Coronary artery (tissue), 2 donors: ENCODE results near the gene STX18.

Experiments used
- DNase-seq: peaks from one replicate; pipeline ENCODE4 v3.0.0-alpha.2; 2017; ENCODE audit warnings: low spot score
- H3K27ac ChIP-seq, 2 donors: fragments of 200-600 bp; sonication (generic); one replicate each; pipeline ENCODE4 v1.5.1; 2016 to 2019
- H3K4me3 ChIP-seq: fragments of 200-600 bp; sonication (generic); 2 replicates; pipeline ENCODE4 v1.5.1; 2016; ENCODE audit warnings: mild to moderate bottlenecking, moderate library complexity
- TF ChIP-seq, protein P1 (sequence below): fragments of 200-600 bp; sonication (generic); IDR thresholded peaks from one replicate; pipeline ENCODE4 v1.5.1; 2019; ENCODE audit warnings: antibody characterized with exemption

The STX18 gene

DNA sequence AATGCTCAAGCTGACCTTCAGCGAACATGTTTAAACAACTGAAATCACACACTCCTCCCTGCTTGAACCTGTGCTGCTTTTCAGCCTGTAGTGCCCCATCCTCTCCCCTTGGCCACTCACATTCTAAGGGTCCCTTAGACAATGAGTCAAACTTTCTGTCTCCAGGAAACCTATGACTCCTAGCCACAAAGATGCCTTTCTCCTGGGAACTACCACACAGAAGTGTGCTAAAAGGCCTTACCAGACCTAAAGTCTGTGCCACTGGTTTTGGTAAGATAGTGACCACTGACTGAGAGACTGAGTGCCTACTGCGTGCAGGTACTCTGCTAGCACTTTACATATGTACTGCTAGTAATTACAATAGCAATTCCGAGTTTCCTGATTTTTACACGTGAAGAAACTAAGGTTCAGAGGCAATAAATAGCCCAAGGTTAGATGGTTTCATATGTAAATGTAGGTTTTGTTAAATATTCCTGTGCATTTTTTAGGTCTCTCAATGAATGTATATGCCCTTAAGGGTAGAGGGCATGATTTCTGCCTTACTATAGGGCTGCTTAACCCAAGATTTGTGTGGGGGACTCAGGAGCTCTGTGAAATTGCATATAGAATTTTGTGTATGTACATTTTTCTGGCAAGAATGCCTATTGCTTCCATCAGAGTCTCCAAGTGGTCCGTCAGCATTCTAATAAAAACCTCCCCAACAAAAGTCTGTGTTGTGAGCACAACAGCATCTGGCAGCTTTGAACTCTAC is 83.9 kb downstream of the STX18 start:
- TF ChIP-seq, protein P1, sequence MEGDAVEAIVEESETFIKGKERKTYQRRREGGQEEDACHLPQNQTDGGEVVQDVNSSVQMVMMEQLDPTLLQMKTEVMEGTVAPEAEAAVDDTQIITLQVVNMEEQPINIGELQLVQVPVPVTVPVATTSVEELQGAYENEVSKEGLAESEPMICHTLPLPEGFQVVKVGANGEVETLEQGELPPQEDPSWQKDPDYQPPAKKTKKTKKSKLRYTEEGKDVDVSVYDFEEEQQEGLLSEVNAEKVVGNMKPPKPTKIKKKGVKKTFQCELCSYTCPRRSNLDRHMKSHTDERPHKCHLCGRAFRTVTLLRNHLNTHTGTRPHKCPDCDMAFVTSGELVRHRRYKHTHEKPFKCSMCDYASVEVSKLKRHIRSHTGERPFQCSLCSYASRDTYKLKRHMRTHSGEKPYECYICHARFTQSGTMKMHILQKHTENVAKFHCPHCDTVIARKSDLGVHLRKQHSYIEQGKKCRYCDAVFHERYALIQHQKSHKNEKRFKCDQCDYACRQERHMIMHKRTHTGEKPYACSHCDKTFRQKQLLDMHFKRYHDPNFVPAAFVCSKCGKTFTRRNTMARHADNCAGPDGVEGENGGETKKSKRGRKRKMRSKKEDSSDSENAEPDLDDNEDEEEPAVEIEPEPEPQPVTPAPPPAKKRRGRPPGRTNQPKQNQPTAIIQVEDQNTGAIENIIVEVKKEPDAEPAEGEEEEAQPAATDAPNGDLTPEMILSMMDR, result no peak
- DNase-seq, result no peak
- no peak overlapping the region for H3K4me3 ChIP-seq
- no peak overlapping the region for H3K27ac ChIP-seq

DNA sequence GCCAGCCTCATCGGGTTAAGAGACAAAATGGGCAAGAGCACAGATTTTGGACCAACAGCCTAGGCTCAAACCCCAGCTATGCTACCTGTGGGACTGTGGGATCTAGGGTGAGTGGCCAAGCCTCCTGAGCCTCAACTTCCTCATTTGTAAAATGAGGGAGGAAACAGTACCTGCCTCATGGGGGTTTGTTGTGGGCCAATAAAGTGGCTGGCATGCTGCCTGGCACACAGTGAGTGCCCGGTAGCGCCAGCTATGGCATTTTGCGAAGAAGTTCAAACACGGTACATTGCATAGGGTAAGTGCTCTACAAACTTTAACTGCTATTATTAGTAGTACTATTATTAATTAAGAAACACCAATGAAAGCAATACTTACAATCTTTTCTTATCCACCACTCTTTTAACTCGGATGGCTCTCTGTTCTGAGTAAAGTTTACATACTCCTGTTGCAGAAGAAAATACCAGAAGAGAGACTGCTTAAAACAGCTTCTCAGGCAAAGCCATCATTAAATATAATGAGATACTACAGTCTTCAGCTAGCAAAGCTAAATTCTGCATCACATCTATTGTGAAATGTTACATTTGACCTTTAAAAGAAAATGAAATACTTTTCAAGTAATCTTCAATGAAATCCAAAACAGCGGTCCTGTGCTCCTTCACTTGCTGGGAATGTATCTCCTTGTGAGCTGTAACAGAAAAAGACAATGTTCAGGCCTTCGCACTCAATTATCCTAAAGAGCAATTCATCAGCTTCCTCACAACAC is 84.9 kb downstream of the STX18 start:
- Histone ChIP-seq H3K27ac (no peak overlapping the region), H3K4me3 (no peak overlapping the region)
- TF ChIP-seq, protein P1, result no peak
- no peak for DNase-seq

DNA sequence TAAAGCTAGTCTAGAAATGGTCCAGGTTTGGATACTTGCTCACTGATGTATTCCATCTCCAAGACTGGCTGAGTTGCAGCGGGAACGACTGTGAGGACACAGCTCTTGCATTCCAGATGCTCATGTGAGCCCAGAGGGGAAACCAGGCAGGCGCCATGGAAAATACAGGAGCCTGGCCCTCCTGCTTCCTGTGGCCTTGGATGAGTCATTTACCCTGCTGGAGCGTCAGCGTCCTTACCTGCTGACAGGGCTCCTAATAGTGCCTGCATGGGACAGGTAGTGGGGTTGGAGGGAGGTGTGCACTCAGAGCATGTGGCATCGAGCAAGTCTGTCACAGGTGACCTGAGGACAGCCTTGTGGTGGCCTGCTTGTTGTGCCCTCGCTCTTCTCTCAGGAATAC is 85.5 kb downstream of the STX18 start:
- TF ChIP-seq, protein P1, result no peak
- Histone ChIP-seq H3K4me3 (no peak overlapping the region), H3K27ac (no peak overlapping the region)
- DNase-seq, result no peak

DNA sequence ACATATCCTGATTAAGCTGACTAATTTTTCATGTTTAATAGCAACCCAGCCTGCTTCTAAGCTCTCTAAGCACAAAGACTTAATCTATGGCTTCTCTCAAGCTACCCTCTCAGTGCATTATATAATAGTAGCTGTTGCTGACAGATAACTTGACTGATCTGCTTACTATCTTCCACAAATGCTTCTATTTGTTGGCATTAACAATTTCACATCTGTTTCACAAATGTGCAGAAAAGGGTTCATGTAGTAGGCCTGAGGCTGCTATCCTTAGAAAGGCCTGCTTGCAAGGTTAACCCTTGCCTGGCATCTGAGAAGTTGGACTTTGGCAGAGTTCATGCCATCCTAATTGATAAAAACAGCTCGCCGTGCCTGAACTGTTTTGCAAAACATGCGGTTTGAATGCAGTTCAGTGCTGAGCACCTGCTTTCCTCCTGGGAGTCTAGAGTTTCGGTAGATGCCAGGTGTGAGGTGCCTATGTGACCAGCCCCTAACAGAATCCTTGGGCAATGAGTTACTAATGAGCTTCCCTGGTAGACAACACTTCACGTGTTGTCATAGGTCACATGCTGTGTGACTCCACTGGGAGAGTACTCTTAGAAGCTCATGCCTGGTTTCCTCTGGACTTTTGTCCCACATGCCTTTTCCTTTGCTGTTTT is 86.5 kb downstream of the STX18 start:
- TF ChIP-seq, protein P1, result no peak
- no peak overlapping the region for H3K27ac ChIP-seq
- DNase-seq, result no peak
- H3K4me3 ChIP-seq, result no peak overlapping the region

DNA sequence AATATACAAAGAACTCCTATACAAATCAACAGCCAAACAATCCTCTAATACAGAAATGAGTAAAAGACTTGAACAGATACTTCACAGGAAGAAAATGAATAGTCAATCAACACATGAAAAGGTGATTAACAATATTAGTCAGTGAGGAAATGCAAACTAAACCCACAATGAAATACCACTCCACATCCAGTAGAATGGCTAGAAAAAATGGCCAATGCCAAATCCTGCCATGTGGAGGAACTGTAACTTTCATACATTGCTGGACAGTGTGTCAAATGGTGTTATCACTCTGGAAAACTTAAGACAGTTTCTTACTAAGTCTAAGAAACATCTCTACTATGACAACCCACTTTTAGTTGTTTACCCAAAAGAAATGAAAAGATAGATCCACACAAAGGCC is 95.4 kb downstream of the STX18 start:
- H3K27ac ChIP-seq, result no peak overlapping the region
- no peak overlapping the region for H3K4me3 ChIP-seq
- TF ChIP-seq, protein P1, result no peak
- DNase-seq, result no peak

DNA sequence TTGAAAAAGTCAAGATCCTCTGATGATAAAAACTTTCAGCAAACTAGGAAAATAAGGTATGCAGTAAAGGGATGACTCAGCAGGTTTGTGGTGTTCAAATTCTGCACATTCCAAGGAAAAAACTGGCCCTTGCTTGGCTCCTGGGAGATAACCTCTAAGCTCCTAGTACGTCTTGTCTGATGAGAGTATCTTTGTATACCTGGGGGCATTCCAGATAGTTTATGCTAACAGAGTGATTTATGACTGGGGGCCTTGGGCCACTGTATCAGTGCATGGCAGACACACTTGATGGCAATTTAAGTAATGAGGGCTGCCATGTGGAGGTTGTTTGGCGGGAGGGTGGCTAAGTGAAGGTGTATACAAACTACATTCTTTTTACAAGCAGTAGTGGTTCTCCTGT is 98.0 kb downstream of the STX18 start:
- Histone ChIP-seq H3K27ac (no peak overlapping the region), H3K4me3 (no peak overlapping the region)
- TF ChIP-seq, protein P1, result no peak
- DNase-seq, result no peak
